HG02884 (cell line): ENCODE data around the gene SLC35F6.

ENCODE experiments used
- ATAC-seq: cut with Tn5 transposase; IDR thresholded peaks from one replicate; pipeline ENCODE4 v1.9.1; 2021; ENCODE audit warnings: mild to moderate bottlenecking, moderate library complexity; ENCODE audit not compliant: unreplicated experiment

SLC35F6 gene

GRCh38 chr2:26764078-26764887, at the start of gene SLC35F6:
Gene SLC35F6, plus strand, starts transcription at chr2:26764284. Its CDS starts 66 bp downstream, at chr2:26764350.
- peak; percentile 76 for ATAC-seq

DNA sequence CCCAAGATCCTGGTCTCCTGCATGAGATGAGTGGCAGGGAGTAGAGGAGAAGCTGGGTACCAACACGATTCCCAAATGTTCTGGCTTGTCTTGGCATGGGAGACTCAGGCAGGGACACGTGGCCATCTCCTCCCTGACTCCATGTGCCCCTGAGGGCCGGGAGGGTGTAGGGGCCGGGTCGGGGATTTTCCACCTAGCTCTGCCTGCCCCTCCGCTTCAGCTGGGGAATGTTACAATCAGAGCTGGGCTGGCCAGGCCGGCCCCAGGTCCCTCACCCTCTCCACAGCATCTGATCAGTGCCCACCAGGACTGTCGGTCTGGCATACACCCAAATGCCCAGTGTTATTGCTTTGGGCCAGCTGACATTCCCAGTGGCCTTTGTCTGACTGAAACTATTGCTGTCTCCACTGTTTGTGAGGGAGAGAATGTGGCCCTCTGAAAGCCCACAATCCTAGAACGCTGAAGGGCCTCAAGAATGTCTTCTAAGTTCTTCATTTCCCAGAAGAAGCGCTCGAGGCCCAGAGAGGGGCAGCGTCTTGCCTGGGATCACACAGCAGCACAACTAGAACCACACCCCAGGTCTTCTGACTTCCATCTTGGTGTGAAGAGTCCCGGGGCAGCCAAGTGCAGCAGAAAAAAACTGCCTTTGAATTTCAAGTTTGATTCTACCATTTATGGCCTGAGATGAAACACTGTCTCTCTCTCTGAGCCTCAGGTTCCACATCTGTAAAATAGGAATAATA, 48.4 kb upstream of the SLC35F6 start:
- ATAC-seq, result no peak

- no peak for ATAC-seq
These were observed 47.7 kb upstream of the SLC35F6 start for GRCh38 chr2:26716340-26716739.

DNA sequence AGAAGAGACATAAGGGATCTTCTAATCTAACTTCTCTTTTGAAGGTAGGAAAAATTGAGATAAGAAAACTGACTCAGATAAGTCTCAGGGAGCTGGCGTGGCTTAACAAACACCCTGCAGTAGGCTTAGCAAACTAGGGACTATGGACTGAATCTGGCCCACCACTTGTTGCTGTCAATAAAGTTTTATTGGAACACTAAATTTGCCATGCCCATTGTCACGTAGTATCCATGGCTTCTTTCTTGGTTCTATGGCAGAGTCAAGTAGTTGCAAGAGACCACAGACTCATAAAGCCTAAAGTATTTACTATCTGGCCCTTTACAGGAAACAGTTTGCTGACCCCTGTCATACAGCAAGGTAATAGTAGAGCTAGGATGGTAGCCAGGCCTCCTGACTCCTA, 47.3 kb upstream of the SLC35F6 start:
- ATAC-seq, result no peak

DNA sequence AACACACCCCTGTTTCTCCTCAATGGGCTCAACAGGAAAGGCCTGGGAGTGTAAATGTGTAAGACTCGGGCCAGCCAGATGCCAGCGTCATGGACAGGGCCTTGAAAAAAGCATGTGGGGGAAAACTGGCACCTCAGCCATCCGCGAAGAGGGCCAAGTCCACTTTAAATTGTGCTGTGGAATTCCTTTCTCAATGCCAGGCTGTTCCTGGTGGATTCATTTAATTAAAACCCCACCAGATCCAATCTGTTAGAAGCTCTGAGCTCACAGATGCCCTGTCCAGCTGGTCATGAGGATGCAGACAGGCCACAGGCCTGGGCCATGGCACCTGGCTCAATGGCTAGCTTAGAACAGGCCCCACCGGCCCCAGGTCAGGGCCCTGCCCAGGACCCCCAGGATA, 46.7 kb upstream of the SLC35F6 start:
- ATAC-seq, result no peak

- ATAC-seq, result no peak
These were observed 45.0 kb upstream of the SLC35F6 start for GRCh38 chr2:26718949-26719686.

DNA sequence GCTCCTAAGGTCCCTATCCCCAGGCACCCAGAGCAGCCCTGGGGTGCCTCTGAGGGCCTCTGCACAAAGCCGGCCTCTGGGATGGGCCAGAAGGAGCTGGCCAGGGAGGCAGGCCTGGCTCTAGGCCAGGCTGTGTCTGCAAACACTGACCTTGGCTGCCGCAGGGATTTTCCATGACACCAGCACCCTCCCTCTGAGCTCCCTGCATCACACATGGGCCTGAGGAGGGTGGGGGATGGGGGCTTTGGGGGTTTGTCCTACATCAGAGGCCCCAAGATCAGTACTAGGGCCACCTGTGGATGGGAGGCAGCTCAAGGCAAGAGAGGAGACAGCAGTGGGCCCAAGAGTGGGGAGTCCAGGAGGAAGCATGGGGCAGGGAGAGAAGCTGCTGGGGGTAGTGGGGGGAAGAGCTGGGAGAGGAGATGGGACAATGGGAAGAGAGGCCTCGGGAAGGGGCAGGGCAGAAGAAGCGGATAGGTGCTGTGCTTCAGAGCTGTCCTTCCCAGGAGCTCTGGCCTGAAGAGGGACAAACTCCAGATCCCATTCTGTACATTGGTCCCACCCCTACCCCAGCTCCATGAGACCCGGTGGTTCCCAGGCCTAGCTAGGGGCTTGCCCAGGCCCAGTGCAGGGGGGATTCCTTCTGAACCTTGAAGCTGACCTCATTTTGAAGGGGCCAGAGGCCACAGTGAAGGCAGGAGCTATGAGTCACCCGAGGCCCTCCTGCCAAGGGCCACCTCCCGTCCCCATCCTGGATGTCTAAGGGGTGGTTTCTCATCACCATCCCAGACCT, 43.6 kb upstream of the SLC35F6 start:
- ATAC-seq, result no peak

- no peak for ATAC-seq
These were observed 42.7 kb upstream of the SLC35F6 start for GRCh38 chr2:26721115-26722032.

GRCh38 chr2:26722328-26722727, 41.8 kb upstream of the SLC35F6 start:
- ATAC-seq, result no peak

GRCh38 chr2:26722911-26723310, 41.2 kb upstream of the SLC35F6 start:
- ATAC-seq, result no peak

DNA sequence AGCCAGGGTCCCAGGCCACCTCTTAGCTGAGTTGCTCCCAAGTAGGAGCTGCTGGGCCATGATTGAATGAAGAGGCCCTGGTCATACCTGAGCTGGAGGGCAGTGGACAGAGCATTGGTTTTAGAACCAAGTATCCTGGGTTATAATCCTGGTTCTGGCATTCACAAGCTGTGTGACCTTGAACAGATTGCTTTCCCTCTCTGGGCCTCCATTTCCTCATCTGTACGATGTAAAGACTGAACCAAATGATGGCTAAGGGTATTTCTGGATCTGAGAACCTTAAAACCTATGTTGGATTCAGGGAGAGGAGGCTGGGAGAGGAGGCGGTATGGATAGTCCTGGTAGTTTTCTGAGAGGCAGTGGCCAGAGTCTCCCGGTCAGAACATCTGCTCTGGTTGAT, 40.6 kb upstream of the SLC35F6 start:
- ATAC-seq, result no peak

- no peak for ATAC-seq
These were observed 39.9 kb upstream of the SLC35F6 start for GRCh38 chr2:26723991-26724750.

- no peak for ATAC-seq
These were observed 39.1 kb upstream of the SLC35F6 start for GRCh38 chr2:26724784-26725520.

DNA sequence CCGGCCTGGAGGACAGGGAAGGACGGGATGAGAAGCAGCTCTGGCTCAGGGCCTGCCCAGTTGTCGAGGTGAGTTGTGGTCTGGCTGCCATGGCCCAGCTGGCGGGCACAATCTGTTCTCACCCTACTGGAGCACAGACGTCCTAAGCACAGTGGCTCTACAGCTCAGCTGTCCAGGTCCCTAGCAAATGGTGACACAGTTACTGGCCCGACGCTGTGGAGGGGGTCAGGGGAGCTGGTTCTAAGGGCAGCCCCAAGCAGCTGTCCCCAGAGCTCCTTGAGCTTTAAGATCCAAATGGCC, 38.6 kb upstream of the SLC35F6 start:
- ATAC-seq, result no peak

DNA sequence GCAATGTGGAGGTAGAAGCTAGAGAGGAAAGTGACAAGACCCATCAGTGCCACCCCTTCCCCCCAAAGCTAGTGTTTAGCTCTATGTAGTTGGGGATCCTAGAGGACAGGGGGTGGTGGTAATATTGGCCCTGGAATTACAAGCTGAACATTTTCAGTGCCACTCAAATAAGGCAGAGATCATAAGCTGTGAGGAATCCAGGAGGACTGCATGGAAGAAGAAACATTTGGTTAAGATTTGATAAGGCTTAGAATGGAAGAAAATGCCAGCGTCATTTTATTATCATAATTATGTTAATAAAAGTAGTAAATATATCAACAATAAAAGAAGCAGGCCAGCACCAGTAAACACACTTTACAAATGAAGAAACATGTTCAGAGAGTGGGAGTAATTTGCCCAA, 37.9 kb upstream of the SLC35F6 start:
- ATAC-seq, result no peak

DNA sequence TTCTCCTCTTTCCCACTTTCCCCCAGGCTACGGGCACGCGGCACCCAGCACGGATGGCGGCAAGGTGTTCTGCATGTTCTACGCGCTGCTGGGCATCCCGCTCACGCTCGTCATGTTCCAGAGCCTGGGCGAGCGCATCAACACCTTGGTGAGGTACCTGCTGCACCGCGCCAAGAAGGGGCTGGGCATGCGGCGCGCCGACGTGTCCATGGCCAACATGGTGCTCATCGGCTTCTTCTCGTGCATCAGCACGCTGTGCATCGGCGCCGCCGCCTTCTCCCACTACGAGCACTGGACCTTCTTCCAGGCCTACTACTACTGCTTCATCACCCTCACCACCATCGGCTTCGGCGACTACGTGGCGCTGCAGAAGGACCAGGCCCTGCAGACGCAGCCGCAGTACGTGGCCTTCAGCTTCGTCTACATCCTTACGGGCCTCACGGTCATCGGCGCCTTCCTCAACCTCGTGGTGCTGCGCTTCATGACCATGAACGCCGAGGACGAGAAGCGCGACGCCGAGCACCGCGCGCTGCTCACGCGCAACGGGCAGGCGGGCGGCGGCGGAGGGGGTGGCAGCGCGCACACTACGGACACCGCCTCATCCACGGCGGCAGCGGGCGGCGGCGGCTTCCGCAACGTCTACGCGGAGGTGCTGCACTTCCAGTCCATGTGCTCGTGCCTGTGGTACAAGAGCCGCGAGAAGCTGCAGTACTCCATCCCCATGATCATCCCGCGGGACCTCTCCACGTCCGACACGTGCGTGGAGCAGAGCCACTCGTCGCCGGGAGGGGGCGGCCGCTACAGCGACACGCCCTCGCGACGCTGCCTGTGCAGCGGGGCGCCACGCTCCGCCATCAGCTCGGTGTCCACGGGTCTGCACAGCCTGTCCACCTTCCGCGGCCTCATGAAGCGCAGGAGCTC, 36.2 kb upstream of the SLC35F6 start:
- ATAC-seq, result no peak

DNA sequence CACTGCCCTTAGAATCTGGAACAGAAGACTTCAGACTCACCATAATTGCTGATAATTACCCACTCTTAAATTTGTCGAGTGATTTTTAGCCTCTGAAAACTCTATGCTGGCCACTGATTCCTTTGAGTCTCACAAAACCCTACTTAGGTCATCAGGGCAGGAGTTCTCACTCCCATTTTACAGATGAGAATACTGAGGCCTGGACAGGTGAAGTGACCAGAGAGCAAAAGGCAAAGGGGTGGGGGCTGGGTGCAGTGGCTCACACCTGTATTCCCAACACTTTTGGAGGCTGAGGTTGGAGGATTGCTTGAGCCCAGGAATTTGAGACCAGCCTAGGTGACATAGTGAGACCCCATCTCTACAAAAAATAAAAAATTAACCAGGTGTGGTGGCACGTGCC, 34.8 kb upstream of the SLC35F6 start:
- ATAC-seq, result no peak
